Measurements from ENCODE around the gene RPS2.
A peak's percentile ranks its signal among the peaks of the same experiment; 100 is the strongest.
"Not testable (repeated sequence)": the region's sequence is repeated elsewhere in the genome, so short reads cannot be mapped to it uniquely, and the experiment has no call there.

RPS2 gene

DNA sequence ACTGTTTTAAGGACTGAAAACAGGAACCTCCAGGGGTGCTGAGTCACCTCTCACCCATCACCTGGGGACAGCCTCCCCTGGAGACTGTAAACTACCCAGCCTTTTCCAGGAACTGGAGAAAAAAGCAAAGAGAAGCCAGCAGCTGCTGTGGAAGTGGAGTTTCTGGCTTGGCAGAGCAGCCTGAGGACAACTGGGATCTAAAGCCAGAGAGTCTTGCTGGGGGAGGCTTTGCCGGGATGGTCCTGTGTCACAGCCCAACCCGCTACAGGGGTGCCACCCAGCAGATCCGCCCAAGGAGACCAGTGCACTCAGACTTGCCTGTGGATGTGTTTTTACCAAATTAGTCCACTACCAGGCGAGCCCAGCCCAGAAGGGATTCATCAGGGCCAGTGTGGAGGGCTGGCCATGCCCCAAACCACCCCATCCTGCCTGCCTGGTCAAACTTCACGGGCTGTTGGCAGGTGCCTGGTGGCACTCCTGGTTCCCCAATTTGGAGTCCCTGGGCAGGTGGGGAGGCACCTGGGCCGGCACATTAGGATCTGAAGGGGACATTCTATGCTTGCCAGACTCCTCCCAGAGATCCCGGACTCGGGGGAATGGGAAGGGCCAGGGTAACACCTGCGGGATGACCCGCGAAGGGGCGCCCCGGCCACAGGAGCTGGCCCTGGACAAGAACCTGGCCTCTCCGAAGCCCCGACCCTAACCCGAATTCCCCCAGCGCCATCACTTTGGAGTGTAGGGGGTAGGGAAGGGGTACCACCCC, 22.4 kb downstream of the RPS2 start:
- no peaks in the 10 kb centered on the region for H3K36me3 ChIP-seq (ENCODE audit: control insufficient read depth, insufficient read depth, low read length)
- H3K4me2 ChIP-seq (ENCODE audit: low read length) = peak overlapping the region; percentile 89
- H3K4me1 ChIP-seq = peaks cover 8% of the 10 kb centered on the region
- no peaks in the 10 kb centered on the region for H3K79me2 ChIP-seq
- peak overlapping the region; percentile 47 for H3K27ac ChIP-seq
- H3K9me3 ChIP-seq (ENCODE audit: control insufficient read depth, low read length) = no peaks in the 10 kb centered on the region
- H2AFZ ChIP-seq = peak overlapping the region; percentile 93
- peak overlapping the region; percentile 61 for H3K4me3 ChIP-seq (ENCODE audit: low read depth, low read length)
- TF ChIP-seq, protein P1, sequence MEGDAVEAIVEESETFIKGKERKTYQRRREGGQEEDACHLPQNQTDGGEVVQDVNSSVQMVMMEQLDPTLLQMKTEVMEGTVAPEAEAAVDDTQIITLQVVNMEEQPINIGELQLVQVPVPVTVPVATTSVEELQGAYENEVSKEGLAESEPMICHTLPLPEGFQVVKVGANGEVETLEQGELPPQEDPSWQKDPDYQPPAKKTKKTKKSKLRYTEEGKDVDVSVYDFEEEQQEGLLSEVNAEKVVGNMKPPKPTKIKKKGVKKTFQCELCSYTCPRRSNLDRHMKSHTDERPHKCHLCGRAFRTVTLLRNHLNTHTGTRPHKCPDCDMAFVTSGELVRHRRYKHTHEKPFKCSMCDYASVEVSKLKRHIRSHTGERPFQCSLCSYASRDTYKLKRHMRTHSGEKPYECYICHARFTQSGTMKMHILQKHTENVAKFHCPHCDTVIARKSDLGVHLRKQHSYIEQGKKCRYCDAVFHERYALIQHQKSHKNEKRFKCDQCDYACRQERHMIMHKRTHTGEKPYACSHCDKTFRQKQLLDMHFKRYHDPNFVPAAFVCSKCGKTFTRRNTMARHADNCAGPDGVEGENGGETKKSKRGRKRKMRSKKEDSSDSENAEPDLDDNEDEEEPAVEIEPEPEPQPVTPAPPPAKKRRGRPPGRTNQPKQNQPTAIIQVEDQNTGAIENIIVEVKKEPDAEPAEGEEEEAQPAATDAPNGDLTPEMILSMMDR (IDR thresholded peaks at IDR 0.05) = no peak
- H3K27me3 ChIP-seq (ENCODE audit: control insufficient read depth, insufficient read depth, low read length) = no peaks in the 10 kb centered on the region
- H3K9ac ChIP-seq = no peak overlapping the region

DNA sequence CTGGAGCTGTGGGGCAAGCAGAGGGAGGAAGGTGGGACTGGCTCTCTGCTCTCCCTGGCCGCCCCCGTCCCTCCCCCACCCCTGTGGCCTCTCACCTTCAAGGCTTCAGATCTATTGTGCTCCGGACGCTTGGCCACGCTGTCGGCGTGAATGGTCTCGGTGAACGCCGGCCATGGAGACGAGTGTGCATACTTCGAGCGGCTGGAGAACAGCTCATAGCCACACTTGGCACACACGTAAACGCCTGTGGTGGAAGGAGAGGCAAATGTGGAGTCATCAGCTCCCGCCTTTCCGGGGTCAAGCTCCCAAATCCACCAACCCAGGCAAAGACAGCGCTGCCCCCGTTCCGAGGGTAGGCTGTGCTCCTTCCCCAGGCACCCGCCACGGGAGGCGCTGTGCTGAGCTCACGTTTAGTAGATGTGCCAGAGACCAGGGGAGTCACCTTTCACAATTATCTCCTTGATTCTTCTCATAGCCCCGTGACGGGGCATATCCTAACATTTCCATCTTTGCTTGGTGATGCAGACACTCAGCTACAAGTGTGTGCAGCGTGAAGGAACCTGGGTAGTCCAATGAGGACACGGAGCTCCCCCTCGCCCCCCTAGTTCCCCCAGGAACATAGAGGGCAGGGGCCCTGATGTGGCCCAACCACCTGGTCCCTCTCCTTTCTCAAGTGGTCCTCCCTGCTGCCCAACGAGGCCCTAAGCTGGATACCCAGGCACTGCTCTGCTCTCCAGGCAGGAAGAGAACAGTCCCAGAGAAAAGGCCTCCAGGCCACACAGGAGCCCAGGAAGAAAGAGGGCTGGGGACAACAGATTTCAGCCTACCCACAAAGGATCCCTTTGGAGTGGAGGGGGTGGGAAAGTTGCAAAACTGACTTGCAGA, 23.2 kb downstream of the RPS2 start:
- peak overlapping the region; percentile 47 for H3K27ac ChIP-seq
- no peaks in the 10 kb centered on the region for H3K9me3 ChIP-seq (ENCODE audit: control insufficient read depth, low read length)
- no peaks in the 10 kb centered on the region for H3K79me2 ChIP-seq
- peaks cover 8% of the 10 kb centered on the region for H3K4me1 ChIP-seq
- H3K36me3 ChIP-seq (ENCODE audit: control insufficient read depth, insufficient read depth, low read length) = no peaks in the 10 kb centered on the region
- H3K9ac ChIP-seq = no peak overlapping the region
- no peaks in the 10 kb centered on the region for H3K27me3 ChIP-seq (ENCODE audit: control insufficient read depth, insufficient read depth, low read length)
- TF ChIP-seq, protein P1 (IDR thresholded peaks at IDR 0.05) = no peak
- H2AFZ ChIP-seq = no peak overlapping the region
- H3K4me2 ChIP-seq (ENCODE audit: low read length) = no peak overlapping the region
- H3K4me3 ChIP-seq (ENCODE audit: low read depth, low read length) = no peak overlapping the region

DNA sequence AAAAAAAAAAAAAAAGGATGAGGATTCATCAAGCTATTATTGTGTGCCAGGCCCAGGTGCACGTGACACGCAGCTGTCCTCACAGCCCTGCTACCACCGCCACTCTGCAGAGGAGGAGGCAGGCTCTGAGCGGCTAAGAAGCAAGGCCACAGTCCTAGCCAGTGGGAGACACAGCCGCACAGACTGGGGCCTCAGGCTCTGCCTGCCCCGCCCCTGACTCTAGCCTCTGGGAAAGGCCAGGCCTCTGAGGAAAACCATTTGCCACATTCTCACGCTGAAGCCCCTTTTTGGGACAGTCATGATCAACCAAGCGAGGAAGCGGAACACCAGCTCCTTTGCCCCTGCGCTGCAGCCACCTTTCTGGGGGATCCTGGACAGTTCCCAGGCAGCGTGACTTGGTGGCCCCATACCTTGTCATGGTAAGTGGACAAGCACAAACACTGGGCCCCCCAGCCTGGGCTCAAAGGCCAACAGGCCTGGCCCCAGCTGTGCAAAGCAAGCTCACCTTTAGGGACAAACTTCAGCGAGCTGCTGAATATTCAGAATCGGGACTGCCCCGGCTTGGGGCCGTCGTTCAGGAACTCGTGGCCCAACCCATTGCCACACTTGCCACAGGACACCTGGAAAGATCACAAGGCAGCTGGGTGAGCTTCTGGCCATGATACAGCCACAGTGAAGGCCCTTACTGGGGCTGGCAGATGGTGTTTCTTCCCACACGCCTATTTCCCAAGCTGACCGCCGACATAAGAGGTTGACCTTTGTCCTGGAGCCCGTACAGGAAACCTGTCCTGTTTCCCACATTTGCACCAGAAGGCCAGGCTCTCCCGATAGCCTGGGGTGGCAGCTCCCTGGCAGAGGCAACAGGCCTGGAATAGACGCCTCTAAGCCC, 24.1 kb downstream of the RPS2 start:
- Histone ChIP-seq H3K36me3 (ENCODE audit: control insufficient read depth, insufficient read depth, low read length) (no peaks in the 10 kb centered on the region), H3K27me3 (ENCODE audit: control insufficient read depth, insufficient read depth, low read length) (no peaks in the 10 kb centered on the region), H3K9me3 (ENCODE audit: control insufficient read depth, low read length) (no peaks in the 10 kb centered on the region), H3K4me2 (ENCODE audit: low read length) (no peak overlapping the region), H3K79me2 (no peaks in the 10 kb centered on the region), H3K4me1 (peaks cover 8% of the 10 kb centered on the region), H3K27ac (no peak overlapping the region), H3K9ac (no peak overlapping the region), H3K4me3 (ENCODE audit: low read depth, low read length) (no peak overlapping the region), H2AFZ (no peak overlapping the region)
- TF ChIP-seq, protein P1 (IDR thresholded peaks at IDR 0.05) = no peak

DNA sequence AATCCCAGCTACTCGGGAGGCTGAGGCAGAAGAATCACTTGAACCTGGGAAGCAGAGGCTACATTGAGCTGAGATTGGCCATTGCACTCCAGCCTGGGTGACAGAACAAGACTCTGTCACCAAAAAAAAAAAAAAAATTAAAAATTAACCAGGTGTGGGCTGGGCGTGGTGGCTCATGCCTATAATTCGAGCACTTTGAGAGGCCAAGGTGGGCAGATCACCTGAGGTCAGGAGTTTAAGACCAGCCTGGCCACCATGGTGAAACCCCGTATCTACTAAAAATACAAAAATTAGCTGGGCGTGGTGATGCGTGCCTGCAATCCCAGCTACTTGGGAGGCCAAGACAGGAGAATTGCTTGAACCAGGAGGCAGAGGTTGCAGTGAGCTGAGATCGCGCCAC, 24.8 kb downstream of the RPS2 start:
- not testable (repeated sequence) for H3K4me3 ChIP-seq (ENCODE audit: low read depth, low read length); H3K36me3 ChIP-seq (ENCODE audit: control insufficient read depth, insufficient read depth, low read length); H3K4me2 ChIP-seq (ENCODE audit: low read length); H3K27me3 ChIP-seq (ENCODE audit: control insufficient read depth, insufficient read depth, low read length); H2AFZ ChIP-seq; H3K27ac ChIP-seq; H3K9ac ChIP-seq; H3K4me1 ChIP-seq; H3K9me3 ChIP-seq (ENCODE audit: control insufficient read depth, low read length); H3K79me2 ChIP-seq

- Histone ChIP-seq H3K4me3 (ENCODE audit: low read depth, low read length) (no peak overlapping the region), H3K9me3 (ENCODE audit: control insufficient read depth, low read length) (no peaks in the 10 kb centered on the region), H3K4me2 (ENCODE audit: low read length) (no peak overlapping the region), H2AFZ (no peak overlapping the region), H3K27me3 (ENCODE audit: control insufficient read depth, insufficient read depth, low read length) (no peaks in the 10 kb centered on the region), H3K27ac (no peak overlapping the region), H3K9ac (no peak overlapping the region), H3K36me3 (ENCODE audit: control insufficient read depth, insufficient read depth, low read length) (no peaks in the 10 kb centered on the region), H3K4me1 (peaks cover 8% of the 10 kb centered on the region), H3K79me2 (no peaks in the 10 kb centered on the region)
- TF ChIP-seq, protein P1 (IDR thresholded peaks at IDR 0.05) = no peak
Observed at GRCh38 chr16:1938910-1939309, 25.7 kb downstream of the RPS2 start.
